Activated naive CD4-positive, alpha-beta T cell treated with anti-CD3 and anti-CD28 coated beads, Interleukin-2, amount 50 U/mL, for 16 hours (primary cell): ENCODE measurements around the gene TREML4.
A peak's percentile ranks its signal among the peaks of the same experiment; 100 is the strongest.
"Not testable (repeated sequence)": the region's sequence is repeated elsewhere in the genome, so short reads cannot be mapped to it uniquely, and the experiment has no call there.

Experiments
- DNase-seq: peaks from one replicate; pipeline ENCODE4 v3.0.0-alpha.2; 2020

TREML4 gene, protein sequence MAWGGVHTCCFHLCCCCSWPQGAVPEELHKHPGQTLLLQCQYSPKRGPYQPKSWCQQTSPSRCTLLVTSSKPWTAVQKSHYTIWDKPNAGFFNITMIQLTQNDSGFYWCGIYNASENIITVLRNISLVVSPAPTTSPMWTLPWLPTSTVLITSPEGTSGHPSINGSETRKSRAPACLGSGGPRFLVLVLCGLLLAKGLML

GRCh38 chr6:41228096-41228495, at the start of gene TREML4:
TSS of gene TREML4 (plus strand) at chr6:41228349. CDS start at chr6:41228428, 79 bp downstream.
- no peak for DNase-seq

DNA sequence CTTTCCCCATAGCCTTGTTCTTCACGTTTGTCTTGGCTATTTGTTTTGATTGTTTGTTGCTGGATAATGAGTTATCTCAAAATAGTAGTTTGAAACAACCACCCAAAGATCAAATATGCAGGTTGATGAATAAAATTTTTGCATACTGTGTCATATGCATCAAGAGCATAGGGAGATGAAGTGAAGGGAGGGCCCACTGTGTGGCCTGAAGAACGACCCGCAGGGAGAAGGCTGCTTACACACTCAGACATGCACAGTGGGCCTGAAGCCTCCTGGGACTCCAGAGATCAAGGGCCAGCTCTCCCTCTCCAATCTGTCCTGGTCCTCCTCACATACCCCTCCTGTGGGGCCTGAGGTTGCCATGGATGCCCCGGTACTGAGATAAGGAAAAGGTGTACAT, 49.0 kb upstream of the TREML4 start:
- no peak for DNase-seq

- no peak for DNase-seq
These were observed 46.6 kb upstream of the TREML4 start for GRCh38 chr6:41181566-41181965.

GRCh38 chr6:41182069-41183034, 45.8 kb upstream of the TREML4 start:
- peak; percentile 41 for DNase-seq

DNA sequence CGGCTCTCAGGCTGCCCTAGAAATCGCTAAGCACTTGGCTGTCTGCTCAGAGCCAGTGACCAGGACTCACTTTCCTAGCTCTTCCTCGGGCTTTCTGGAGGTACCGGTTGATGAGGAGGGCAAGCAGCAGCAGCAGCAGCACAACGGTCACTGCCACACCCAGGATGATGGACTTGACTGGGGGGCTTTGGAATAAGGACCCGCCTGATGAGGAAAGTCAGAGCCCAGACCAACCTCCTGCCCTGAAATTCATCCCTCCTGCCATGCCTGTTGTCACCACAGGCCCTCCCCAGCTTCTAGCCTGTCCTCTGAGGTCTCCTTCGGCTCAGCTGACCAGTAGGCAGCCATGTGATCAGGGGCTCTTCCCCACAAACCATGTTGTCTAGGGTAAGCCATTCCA, 43.4 kb upstream of the TREML4 start:
- DNase-seq: no peak

GRCh38 chr6:41186031-41186562, 42.1 kb upstream of the TREML4 start:
- DNase-seq: no peak

- DNase-seq: no peak
These were observed 39.9 kb upstream of the TREML4 start for GRCh38 chr6:41187924-41188886.

DNA sequence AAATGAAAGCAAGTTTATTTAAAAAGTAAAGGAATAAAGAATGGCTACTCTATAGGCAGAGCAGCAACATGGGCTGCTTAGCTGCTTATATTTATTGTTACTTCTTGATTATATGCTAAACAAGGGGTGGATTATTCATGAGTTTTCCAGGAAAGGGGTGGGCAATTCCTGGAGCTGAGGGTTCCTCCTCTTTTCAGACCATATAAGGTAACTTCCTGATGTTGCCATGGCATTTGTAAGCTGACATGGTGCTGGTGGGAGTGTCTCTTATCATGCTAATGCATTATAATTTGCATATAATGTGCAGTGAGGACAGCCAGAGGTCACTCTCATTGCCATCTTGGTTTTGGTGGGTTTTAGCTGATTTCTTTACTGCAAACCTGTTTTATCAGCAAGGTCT, 39.1 kb upstream of the TREML4 start:
- DNase-seq: not testable (repeated sequence)

GRCh38 chr6:41189967-41190366, 38.2 kb upstream of the TREML4 start:
- DNase-seq: no peak

GRCh38 chr6:41190791-41191190, 37.4 kb upstream of the TREML4 start:
- DNase-seq: no peak

- DNase-seq: peak; percentile 24
These were observed 36.6 kb upstream of the TREML4 start for GRCh38 chr6:41191569-41191968.

GRCh38 chr6:41193171-41193734, 34.9 kb upstream of the TREML4 start:
- no peak for DNase-seq

GRCh38 chr6:41193884-41194283, 34.3 kb upstream of the TREML4 start:
- DNase-seq: no peak

DNA sequence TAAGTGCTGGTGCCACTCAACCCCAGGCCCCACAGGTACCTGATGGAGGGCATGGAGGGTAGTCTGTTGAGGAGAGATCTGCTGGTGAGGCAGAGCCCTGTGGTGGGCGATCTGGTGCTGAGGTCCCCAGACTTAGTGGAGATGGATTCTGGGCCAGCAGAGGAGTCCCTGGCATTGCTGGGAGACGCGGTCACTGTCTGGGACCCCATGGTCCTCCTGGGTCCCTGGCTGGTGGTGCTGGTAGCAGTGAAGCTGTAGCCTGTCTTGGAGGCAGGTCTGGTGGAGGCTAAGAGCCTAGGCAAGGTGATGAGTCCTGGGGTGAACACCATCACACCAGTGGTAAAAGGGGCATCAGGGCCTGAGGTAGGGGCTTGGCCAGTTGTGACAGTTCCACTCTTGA, 33.8 kb upstream of the TREML4 start:
- DNase-seq: no peak

DNA sequence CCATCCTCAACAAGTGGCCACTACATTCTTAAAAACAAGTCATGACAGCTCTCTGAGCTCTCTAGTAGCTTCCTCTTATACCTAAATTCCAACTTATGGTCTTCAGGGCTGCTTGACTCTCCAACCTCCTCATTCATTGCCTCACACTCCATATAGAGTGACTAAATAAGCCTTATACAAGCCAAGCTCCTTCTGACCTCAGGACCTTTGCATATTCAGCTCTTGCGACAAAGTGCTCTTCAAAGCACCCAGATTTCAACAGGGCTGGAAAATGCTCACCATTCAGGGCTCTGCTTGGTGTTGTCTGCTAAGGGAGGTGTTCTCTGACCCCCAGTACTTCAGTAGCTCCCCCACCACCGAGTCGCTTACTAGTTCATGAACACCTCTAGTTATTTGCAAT, 30.9 kb upstream of the TREML4 start:
- DNase-seq: no peak

DNA sequence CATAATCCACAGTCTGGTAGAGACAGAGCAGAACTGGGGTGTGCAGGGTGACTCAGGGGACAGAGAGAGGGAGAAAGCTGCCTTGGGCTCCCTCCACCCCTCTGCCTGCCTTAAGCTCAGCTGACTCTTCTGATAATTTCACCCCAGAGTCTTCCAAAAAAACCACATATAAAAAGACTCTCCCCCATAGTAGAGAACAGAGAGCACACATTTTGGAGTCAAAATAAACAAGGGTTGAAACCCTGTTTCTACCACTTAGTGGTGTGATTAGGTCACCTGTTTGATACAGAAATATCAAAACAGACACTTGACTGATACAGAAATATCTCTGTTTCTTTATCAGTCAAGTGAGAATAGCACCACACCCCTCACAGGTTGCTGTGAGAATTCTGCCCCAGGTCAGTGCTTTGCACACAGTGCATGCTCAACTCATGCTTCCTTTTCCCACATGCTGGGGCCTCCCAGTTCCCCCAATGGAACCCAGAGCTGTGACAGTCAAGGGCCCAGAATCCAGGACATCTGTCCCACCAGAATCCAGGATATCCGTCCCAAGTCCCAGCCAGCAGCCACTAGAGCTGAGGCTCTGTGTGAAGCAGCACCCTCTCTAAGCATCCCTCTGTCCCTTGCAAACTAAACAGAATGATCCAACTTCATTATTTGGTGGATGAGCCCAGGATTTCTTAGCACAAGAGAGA, 28.4 kb upstream of the TREML4 start:
- DNase-seq: no peak

DNA sequence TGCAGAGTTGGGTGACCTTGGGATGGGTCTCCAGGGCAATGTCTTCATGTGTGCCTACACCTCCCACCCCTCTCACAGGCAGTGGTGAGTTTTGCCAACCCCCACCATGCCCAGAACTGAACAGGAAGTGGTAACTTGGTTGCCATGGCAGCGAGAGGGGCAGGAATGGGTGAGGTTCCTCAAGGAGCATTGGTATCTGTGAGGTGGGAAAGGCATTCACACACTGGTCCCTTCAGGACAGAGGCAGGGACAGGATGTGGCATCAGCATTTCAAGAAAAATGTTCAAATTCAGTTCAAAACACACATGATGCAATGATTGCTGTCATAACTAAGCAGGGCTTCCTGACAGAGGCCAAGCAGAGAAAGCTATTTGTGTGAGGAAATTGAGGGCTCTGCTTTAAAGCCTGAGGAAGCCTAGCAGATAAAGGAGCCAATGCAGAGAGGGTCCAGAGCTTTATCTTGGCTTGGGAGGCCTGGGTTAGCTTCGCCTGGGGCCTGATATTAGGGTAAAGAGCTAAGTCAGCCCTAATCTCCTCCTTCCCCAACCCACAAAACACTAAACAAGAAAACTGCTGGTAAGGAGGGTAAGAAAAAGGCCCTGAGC, 27.8 kb upstream of the TREML4 start:
- peak; percentile 44 for DNase-seq

GRCh38 chr6:41200901-41201763, 27.0 kb upstream of the TREML4 start, which contains the start of gene TREML2:
TSS of gene TREML2 (minus strand) at chr6:41201149. CDS start at chr6:41201008, 141 bp downstream.
- DNase-seq: peak; percentile 24

- no peak for DNase-seq
These were observed 26.4 kb upstream of the TREML4 start for GRCh38 chr6:41201764-41202173.

DNA sequence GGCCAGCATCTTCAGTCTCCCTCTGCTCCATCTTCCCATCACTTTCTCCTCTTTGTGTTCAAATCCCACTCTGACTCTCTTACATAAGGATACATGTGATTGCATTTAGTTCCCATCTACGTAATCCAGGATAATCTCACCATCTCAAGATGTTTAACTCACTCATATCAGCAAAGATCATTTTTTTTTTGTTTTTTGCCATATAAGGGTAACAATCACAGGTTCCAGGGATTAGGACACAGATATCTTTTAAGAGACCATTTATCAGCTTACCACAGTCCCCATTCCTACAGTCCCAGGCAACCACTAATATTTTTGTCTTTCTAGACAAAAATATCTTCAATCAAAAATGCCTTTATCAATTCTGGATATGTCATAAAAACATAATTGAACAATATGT, 24.0 kb upstream of the TREML4 start:
- DNase-seq: no peak
